Right lung (tissue), 5 donors: ENCODE measurements around the gene SCN11A. TPM values are rescaled to one million over a fixed set of nuclear protein-coding genes. Genes with fewer than 3 reads are reported as not detected.
A peak's percentile ranks its signal among the peaks of the same experiment; 100 is the strongest.
"Not testable (repeated sequence)": the region's sequence is repeated elsewhere in the genome, so short reads cannot be mapped to it uniquely, and the experiment has no call there.

Experiments
- DNase-seq, 2 donors: peaks; one replicate each; pipeline ENCODE4 v3.0.0-alpha.2; 2013
- polyA plus RNA-seq, 5 donors: library from polyadenylated mRNA; unstranded; fragments of 120-200 nt; gene quantifications; one replicate each; pipeline versions ENCODE4 v1.2.1 to v1.2.3, GENCODE V29; 2013; ENCODE audit warnings: inconsistent platforms in 1 of 5, low replicate concordance in 1 of 5; ENCODE audit not compliant: insufficient read length in 5 of 5, insufficient read depth in 1 of 5

The SCN11A gene
- polyA plus RNA-seq, 5 donors: 0.67 to 1.1 (median 0.88) TPM

- DNase-seq: no peak
Measured at GRCh38 chr3:39067286-39067685, 15.5 kb upstream of the SCN11A start.

- peak in 1 of 2 donors; percentile 5 for DNase-seq
Measured at GRCh38 chr3:39065197-39065596, 13.5 kb upstream of the SCN11A start.

GRCh38 chr3:39064646-39065045 is 12.9 kb upstream of the SCN11A start:
- DNase-seq: no peak

- no peak for DNase-seq
Measured at GRCh38 chr3:39063143-39063542, 11.4 kb upstream of the SCN11A start.

GRCh38 chr3:39062180-39062579 is 10.4 kb upstream of the SCN11A start:
- no peak for DNase-seq

GRCh38 chr3:39061228-39061627 is 9.5 kb upstream of the SCN11A start:
- not testable (repeated sequence) for DNase-seq

GRCh38 chr3:39056151-39056550 is 4.4 kb upstream of the SCN11A start:
- DNase-seq: no peak

GRCh38 chr3:39053696-39054095 is 2.0 kb upstream of the SCN11A start:
- no peak for DNase-seq

GRCh38 chr3:39052583-39052982 is 839 bp upstream of the SCN11A start:
- no peak for DNase-seq

GRCh38 chr3:39050029-39050428 is 1.7 kb downstream of the SCN11A start:
- no peak for DNase-seq

- DNase-seq: no peak
Measured at GRCh38 chr3:39038165-39038564, 13.6 kb downstream of the SCN11A start.

- DNase-seq: no peak
Measured at GRCh38 chr3:39029556-39029955, 22.2 kb downstream of the SCN11A start.

- DNase-seq: peak; percentile 15 to 16
Measured at GRCh38 chr3:39028546-39028945, 23.2 kb downstream of the SCN11A start.

- no peak for DNase-seq
Measured at GRCh38 chr3:39025222-39025970, 26.3 kb downstream of the SCN11A start.

GRCh38 chr3:39024497-39024896 is 27.2 kb downstream of the SCN11A start:
- no peak for DNase-seq

- DNase-seq: no peak
Measured at GRCh38 chr3:39022286-39022630, 29.5 kb downstream of the SCN11A start.

- DNase-seq: no peak
Measured at GRCh38 chr3:39021465-39022285, 30.1 kb downstream of the SCN11A start.

GRCh38 chr3:39021029-39021428 is 30.7 kb downstream of the SCN11A start:
- DNase-seq: no peak

- DNase-seq: no peak
Measured at GRCh38 chr3:39019299-39019698, 32.4 kb downstream of the SCN11A start.

- DNase-seq: no peak
Measured at GRCh38 chr3:39015418-39015817, 36.3 kb downstream of the SCN11A start.

GRCh38 chr3:39013921-39014509 is 37.7 kb downstream of the SCN11A start:
- no peak for DNase-seq

GRCh38 chr3:39013289-39013688 is 38.5 kb downstream of the SCN11A start:
- DNase-seq: no peak

- no peak for DNase-seq
Measured at GRCh38 chr3:39011191-39011736, 40.5 kb downstream of the SCN11A start.
